GM12891 (cell line): ENCODE results near the gene SGF29.

ENCODE experiments used
- PAX5 ChIP-seq: IDR thresholded peaks from 2 replicates; pipeline ENCODE4 v1.6.1; 2011; ENCODE audit warnings: low read length, moderate library complexity, mild to moderate bottlenecking; ENCODE audit not compliant: insufficient read depth, severe bottlenecking
- POLR2A ChIP-seq: IDR thresholded peaks from 2 replicates; pipeline ENCODE4 v1.6.1; 2011; ENCODE audit warnings: low read depth, low read length, control low read depth
- POLR2AphosphoS5 ChIP-seq: IDR thresholded peaks from 2 replicates; pipeline ENCODE4 v1.6.1; 2011; ENCODE audit warnings: low read depth, low read length, control low read depth
- SPI1 ChIP-seq: IDR thresholded peaks from 2 replicates; pipeline ENCODE4 v1.6.1; 2011; ENCODE audit warnings: low read depth, low read length, control low read depth
- TAF1 ChIP-seq: IDR thresholded peaks from 2 replicates; pipeline ENCODE4 v1.6.1; 2011; ENCODE audit warnings: low read depth, low read length, control low read depth

GRCh38 chr16:28527985-28528384 is 25.7 kb upstream of the SGF29 start:
- no peak for TF ChIP-seq POLR2A
- no peak for TF ChIP-seq TAF1
- TF ChIP-seq POLR2AphosphoS5, result no peak
- TF ChIP-seq PAX5, result no peak
- no peak for TF ChIP-seq SPI1
